Kidney epithelial cell (primary cell): Measurements from ENCODE around the gene GPR108. TPM values are rescaled to one million over a fixed set of nuclear protein-coding genes. Genes with fewer than 3 reads are reported as not detected.

Experiments
- DNase-seq: peaks from one replicate; pipeline ENCODE4 v3.0.0-alpha.2; 2010; ENCODE audit warnings: low read depth
- H3K27me3 ChIP-seq: 2 replicates; pipeline ENCODE4 v1.6.0; 2011; ENCODE audit warnings: low read length; ENCODE audit not compliant: control insufficient read depth, insufficient read depth
- H3K36me3 ChIP-seq: 2 replicates; pipeline ENCODE4 v1.5.1; 2011; ENCODE audit warnings: low read length; ENCODE audit not compliant: control insufficient read depth, insufficient read depth
- H3K4me3 ChIP-seq: 2 replicates; pipeline ENCODE4 v1.5.1; 2011; ENCODE audit warnings: low read depth, mild to moderate bottlenecking, control low read depth, low read length
- total RNA-seq: library from RNA; depleted of rRNA; stranded (reverse); fragments of >200 nt; gene quantifications from 2 replicates; pipeline ENCODE4 v1.2.3, GENCODE V29; 2015
- TF ChIP-seq, protein P1 (sequence below): IDR thresholded peaks from 2 replicates; pipeline ENCODE4 v1.5.1; 2011; ENCODE audit warnings: mild to moderate bottlenecking, moderate library complexity, low read length, control low read depth, inconsistent platforms; ENCODE audit not compliant: insufficient read depth, poor library complexity, severe bottlenecking

The GPR108 gene
- total RNA-seq, 1 donor from 2014 or later = 66.6 TPM

- TF ChIP-seq, protein P1, sequence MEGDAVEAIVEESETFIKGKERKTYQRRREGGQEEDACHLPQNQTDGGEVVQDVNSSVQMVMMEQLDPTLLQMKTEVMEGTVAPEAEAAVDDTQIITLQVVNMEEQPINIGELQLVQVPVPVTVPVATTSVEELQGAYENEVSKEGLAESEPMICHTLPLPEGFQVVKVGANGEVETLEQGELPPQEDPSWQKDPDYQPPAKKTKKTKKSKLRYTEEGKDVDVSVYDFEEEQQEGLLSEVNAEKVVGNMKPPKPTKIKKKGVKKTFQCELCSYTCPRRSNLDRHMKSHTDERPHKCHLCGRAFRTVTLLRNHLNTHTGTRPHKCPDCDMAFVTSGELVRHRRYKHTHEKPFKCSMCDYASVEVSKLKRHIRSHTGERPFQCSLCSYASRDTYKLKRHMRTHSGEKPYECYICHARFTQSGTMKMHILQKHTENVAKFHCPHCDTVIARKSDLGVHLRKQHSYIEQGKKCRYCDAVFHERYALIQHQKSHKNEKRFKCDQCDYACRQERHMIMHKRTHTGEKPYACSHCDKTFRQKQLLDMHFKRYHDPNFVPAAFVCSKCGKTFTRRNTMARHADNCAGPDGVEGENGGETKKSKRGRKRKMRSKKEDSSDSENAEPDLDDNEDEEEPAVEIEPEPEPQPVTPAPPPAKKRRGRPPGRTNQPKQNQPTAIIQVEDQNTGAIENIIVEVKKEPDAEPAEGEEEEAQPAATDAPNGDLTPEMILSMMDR = no peak
- no peak for DNase-seq
- Histone ChIP-seq H3K27me3 (no peaks in the 10 kb centered on the region), H3K4me3 (no peak within 1 kb of the TSS), H3K36me3 (no peaks in the 10 kb centered on the region)
Observed at GRCh38 chr19:6720369-6721137, 16.8 kb downstream of the GPR108 start, which contains the start of gene C3. TSS of gene C3 (minus strand) at chr19:6720650. CDS start at chr19:6720589, 61 bp downstream.

- no peaks in the 10 kb centered on the region for H3K27me3 ChIP-seq
- DNase-seq = no peak
- H3K4me3 ChIP-seq = no peak overlapping the region
- TF ChIP-seq, protein P1 = no peak
- no peaks in the 10 kb centered on the region for H3K36me3 ChIP-seq
Observed at GRCh38 chr19:6719992-6720368, 17.4 kb downstream of the GPR108 start.

DNA sequence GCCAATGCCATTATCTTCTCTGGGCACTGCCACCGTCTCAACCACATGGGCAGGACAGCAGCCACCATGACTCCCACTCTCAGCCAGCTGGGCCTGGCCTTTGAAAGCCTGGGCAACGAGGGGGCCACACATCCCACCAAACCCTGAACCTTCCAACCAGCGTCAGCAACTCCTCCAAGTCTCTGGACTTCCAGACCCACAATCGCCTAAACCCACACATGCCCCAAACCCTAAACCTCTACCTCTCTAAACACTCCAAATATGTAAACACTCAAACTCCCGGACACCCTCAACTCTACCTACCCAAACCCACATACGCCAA lies 17.9 kb downstream of the GPR108 start:
- TF ChIP-seq, protein P1 = no peak
- no peak for DNase-seq
- Histone ChIP-seq H3K36me3 (no peaks in the 10 kb centered on the region), H3K27me3 (no peaks in the 10 kb centered on the region), H3K4me3 (no peak overlapping the region)

GRCh38 chr19:6718741-6719539 lies 18.4 kb downstream of the GPR108 start:
- H3K27me3 ChIP-seq = no peaks in the 10 kb centered on the region
- H3K36me3 ChIP-seq = no peaks in the 10 kb centered on the region
- TF ChIP-seq, protein P1 = no peak
- DNase-seq = no peak
- H3K4me3 ChIP-seq = no peak overlapping the region

- H3K36me3 ChIP-seq = no peaks in the 10 kb centered on the region
- no peak overlapping the region for H3K4me3 ChIP-seq
- no peaks in the 10 kb centered on the region for H3K27me3 ChIP-seq
- TF ChIP-seq, protein P1 = no peak
- no peak for DNase-seq
Observed at GRCh38 chr19:6718111-6718740, 19.2 kb downstream of the GPR108 start.
